ENCODE data around the gene FOCAD. TPM values are rescaled to one million over a fixed set of nuclear protein-coding genes. Genes with fewer than 3 reads are reported as not detected.

FOCAD gene
- total RNA-seq, 1 experiment from 2014 or later = 35.1 TPM

DNA sequence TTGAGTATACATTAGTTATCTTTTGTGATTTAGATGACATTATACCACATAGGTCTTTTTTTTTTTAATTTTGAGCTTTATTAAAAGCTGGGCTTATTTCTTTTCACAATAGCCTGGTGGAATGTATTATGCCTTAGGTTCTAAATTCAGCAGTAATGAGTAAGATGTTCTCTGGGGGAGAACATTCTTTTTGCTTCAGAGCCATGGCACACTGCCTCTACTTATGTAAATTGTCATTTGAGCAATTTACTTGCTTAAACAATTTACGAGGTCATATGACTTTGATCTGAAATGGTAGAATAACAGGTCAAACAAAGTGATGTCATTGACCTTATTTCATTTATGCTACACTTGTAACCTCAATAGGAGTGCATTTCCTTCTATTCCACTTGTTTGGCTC lies 154.2 kb downstream of the FOCAD start:
- no peak for ATAC-seq
- Histone ChIP-seq H3K4me1 (ENCODE audit: insufficient read depth, low read length) (no peaks in the 10 kb centered on the region), H3K9ac (ENCODE audit: low read length) (no peak overlapping the region), H3K9me2 (replicated peaks; ENCODE audit: low read length) (no peaks in the 10 kb centered on the region), H3F3A (ENCODE audit: low read length, unreplicated experiment) (no peaks in the 10 kb centered on the region), H3K79me2 (ENCODE audit: low read length) (no peaks in the 10 kb centered on the region), H3K36me3 (ENCODE audit: low read depth, low read length) (no peaks in the 10 kb centered on the region), H3K27me3 (ENCODE audit: low read length) (no peaks in the 10 kb centered on the region), H2AFZ (ENCODE audit: low read length) (no peak overlapping the region), H3K4me2 (ENCODE audit: low read length) (no peak overlapping the region), H3K27ac (ENCODE audit: low read length) (no peak overlapping the region), H3K9me3 (ENCODE audit: low read length) (no peaks in the 10 kb centered on the region), H3K4me3 (ENCODE audit: low read length) (no peak overlapping the region), H4K20me1 (ENCODE audit: low read length) (no peaks in the 10 kb centered on the region)
- ChIA-PET CTCF (no interaction called here), POLR2A (ENCODE audit: unreplicated experiment) (no interaction called here)
- DNase-seq = no peak
- TF ChIP-seq EZH2 (IDR thresholded peaks at IDR 0.05; ENCODE audit: low read length, unreplicated experiment) = no peak
- TF ChIP-seq, protein P1, sequence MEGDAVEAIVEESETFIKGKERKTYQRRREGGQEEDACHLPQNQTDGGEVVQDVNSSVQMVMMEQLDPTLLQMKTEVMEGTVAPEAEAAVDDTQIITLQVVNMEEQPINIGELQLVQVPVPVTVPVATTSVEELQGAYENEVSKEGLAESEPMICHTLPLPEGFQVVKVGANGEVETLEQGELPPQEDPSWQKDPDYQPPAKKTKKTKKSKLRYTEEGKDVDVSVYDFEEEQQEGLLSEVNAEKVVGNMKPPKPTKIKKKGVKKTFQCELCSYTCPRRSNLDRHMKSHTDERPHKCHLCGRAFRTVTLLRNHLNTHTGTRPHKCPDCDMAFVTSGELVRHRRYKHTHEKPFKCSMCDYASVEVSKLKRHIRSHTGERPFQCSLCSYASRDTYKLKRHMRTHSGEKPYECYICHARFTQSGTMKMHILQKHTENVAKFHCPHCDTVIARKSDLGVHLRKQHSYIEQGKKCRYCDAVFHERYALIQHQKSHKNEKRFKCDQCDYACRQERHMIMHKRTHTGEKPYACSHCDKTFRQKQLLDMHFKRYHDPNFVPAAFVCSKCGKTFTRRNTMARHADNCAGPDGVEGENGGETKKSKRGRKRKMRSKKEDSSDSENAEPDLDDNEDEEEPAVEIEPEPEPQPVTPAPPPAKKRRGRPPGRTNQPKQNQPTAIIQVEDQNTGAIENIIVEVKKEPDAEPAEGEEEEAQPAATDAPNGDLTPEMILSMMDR (conservative IDR thresholded peaks at IDR 0.05; ENCODE audit: low read depth, low read length) = no peak
- TF ChIP-seq EZH2phosphoT487 (IDR thresholded peaks at IDR 0.05; ENCODE audit: borderline replicate concordance, low read length) = no peak
- no TSS peak for BruUV-seq (replicated peaks)
- intact Hi-C loops (cut with micrococcal nuclease) = no loop called here

DNA sequence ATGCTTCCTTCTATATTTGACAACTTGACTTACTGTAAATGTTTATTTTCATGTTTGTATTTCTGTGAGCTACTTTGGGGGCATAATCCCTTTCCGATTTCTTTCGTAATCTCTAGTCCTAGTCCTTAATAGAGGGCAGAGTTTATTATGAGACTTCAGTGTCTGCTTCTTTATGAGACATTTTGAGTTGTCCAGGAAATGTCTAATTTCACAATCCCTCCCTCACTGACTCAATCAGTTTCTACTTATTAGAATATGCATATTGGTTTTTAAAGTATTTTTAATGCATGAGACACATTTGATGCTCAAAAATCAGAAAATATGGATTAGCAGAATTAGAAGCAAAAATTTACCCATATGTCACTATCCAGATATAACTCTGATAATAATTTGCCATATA lies 160.9 kb downstream of the FOCAD start:
- POLR2A ChIA-PET (ENCODE audit: unreplicated experiment) = no interaction called here

DNA sequence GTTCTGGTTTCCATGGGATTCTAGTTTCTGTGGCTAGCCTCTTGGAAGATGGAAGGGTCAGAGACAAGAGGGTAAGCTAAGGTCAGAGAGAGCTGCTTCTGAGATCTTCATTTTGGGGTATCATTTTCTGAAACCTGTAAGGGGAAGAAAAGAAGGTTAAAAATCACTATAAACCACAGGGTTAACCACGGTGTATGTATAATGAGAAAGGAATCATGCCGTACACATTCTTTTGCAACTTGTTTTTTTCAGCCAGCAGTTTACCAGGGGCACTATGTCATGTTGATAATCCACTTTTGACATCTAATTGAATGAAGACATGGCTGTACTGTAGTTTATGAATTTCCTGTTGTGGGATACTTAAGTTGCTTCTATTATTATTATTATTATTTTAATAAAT lies 164.4 kb downstream of the FOCAD start:
- Histone ChIP-seq H4K20me1 (ENCODE audit: low read length) (no peaks in the 10 kb centered on the region), H3K9ac (ENCODE audit: low read length) (no peak overlapping the region), H3K79me2 (ENCODE audit: low read length) (no peaks in the 10 kb centered on the region), H3K4me2 (ENCODE audit: low read length) (no peak overlapping the region), H2AFZ (ENCODE audit: low read length) (no peak overlapping the region), H3K9me3 (ENCODE audit: low read length) (no peaks in the 10 kb centered on the region), H3K9me2 (replicated peaks; ENCODE audit: low read length) (no peaks in the 10 kb centered on the region), H3K4me1 (ENCODE audit: insufficient read depth, low read length) (no peaks in the 10 kb centered on the region), H3K36me3 (ENCODE audit: low read depth, low read length) (no peaks in the 10 kb centered on the region), H3F3A (ENCODE audit: low read length, unreplicated experiment) (no peaks in the 10 kb centered on the region), H3K27ac (ENCODE audit: low read length) (no peak overlapping the region), H3K27me3 (ENCODE audit: low read length) (no peaks in the 10 kb centered on the region), H3K4me3 (ENCODE audit: low read length) (no peak overlapping the region)
- DNase-seq (peak; percentile 9), ATAC-seq (no peak)
- intact Hi-C loops (cut with micrococcal nuclease) = no loop called here
- TF ChIP-seq, protein P1 (conservative IDR thresholded peaks at IDR 0.05; ENCODE audit: low read depth, low read length) = no peak
- TF ChIP-seq EZH2 (IDR thresholded peaks at IDR 0.05; ENCODE audit: low read length, unreplicated experiment) (no peak), EZH2phosphoT487 (IDR thresholded peaks at IDR 0.05; ENCODE audit: borderline replicate concordance, low read length) (no peak)
- ChIA-PET POLR2A (ENCODE audit: unreplicated experiment) (no interaction called here), CTCF (no interaction called here)
- no TSS peak for BruUV-seq (replicated peaks)

More for the DNA sequence above, 160.9 kb downstream of the FOCAD start:
- Histone ChIP-seq H3K27ac (ENCODE audit: low read length) (no peak overlapping the region), H3K36me3 (ENCODE audit: low read depth, low read length) (no peaks in the 10 kb centered on the region), H3K4me3 (ENCODE audit: low read length) (no peak overlapping the region), H2AFZ (ENCODE audit: low read length) (no peak overlapping the region), H3K4me1 (ENCODE audit: insufficient read depth, low read length) (no peaks in the 10 kb centered on the region), H3K9me2 (replicated peaks; ENCODE audit: low read length) (no peaks in the 10 kb centered on the region), H4K20me1 (ENCODE audit: low read length) (no peaks in the 10 kb centered on the region), H3F3A (ENCODE audit: low read length, unreplicated experiment) (no peaks in the 10 kb centered on the region), H3K9me3 (ENCODE audit: low read length) (no peaks in the 10 kb centered on the region), H3K4me2 (ENCODE audit: low read length) (no peak overlapping the region), H3K9ac (ENCODE audit: low read length) (no peak overlapping the region), H3K79me2 (ENCODE audit: low read length) (no peaks in the 10 kb centered on the region), H3K27me3 (ENCODE audit: low read length) (no peaks in the 10 kb centered on the region)
- ATAC-seq (no peak), DNase-seq (no peak)
- CTCF ChIA-PET = no interaction called here
- TF ChIP-seq, protein P1 (conservative IDR thresholded peaks at IDR 0.05; ENCODE audit: low read depth, low read length) = no peak
- TF ChIP-seq EZH2 (IDR thresholded peaks at IDR 0.05; ENCODE audit: low read length, unreplicated experiment) = no peak
- TF ChIP-seq EZH2phosphoT487 (IDR thresholded peaks at IDR 0.05; ENCODE audit: borderline replicate concordance, low read length) = no peak
- no TSS peak for BruUV-seq (replicated peaks)
- intact Hi-C loops (cut with micrococcal nuclease) = no loop called here

All from PC-3 (cell line).